D341Med (cell line): Measurements from ENCODE around the gene CARD18.

Experiments
- DNase-seq: peaks from one replicate; pipeline ENCODE4 v3.0.0; 2012; ENCODE audit warnings: low spot score

CARD18 gene, protein sequence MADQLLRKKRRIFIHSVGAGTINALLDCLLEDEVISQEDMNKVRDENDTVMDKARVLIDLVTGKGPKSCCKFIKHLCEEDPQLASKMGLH

GRCh38 chr11:105139669-105140068 is at the start of gene CARD18:
Gene CARD18, minus strand, starts transcription at chr11:105139769. Its CDS starts 43 bp downstream, at chr11:105139726.
- no peak for DNase-seq

DNA sequence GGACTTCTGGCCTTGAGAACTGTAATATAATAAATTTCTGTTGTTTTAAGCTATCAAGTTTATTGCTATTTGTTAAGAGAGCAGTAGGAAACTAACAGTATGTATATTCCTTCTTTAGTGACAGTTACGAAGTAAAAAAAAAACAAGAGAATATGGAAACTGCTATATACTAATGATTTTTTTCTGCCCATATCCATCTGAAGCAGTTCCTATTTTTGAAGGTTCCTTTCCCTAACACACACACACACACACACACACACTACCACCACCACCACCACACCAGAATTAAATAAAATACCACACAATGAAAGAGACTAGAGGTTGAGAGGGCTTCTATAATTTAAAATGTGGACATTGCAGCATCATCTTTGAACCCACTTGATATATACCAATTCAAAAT is 44.4 kb upstream of the CARD18 start:
- DNase-seq: no peak

DNA sequence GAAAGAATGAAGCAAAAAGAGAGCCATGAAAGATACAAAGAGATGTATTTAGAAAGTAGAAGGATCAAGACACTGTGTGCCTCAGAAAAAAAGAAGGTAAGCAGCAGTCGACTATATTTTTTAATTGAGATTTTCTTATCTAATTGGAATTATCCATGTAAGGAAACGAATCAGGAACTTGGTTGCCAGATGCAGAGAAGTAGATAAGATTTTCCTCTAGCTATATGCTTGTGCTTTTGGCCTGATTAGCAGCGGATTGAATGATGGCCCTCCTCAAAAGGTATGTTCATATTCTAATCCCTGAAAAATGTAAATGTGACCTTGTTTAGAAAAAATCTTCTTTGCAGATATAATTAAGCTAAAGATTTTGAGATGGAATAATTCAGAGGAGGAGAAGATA is 43.9 kb upstream of the CARD18 start:
- no peak for DNase-seq

GRCh38 chr11:105181521-105181920 is 42.0 kb upstream of the CARD18 start:
- no peak for DNase-seq

DNA sequence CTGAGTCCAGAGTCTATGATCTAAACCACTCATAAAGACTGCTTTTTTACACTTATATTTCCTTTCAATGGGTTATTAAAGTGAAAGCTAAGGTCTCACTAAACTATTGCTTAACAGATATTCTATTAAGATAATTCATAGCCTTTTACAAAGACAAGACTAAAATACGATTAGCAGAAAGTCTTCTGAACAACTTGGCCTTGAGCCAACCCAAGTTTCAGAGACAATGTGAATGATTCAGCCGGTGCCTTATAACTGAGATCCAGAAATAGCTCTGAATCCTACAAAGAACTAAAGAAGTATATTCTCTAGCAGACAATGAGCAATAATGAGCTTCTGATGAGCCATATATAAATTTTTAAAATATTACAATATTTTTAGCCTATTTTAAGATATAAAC is 41.5 kb upstream of the CARD18 start:
- DNase-seq: no peak

DNA sequence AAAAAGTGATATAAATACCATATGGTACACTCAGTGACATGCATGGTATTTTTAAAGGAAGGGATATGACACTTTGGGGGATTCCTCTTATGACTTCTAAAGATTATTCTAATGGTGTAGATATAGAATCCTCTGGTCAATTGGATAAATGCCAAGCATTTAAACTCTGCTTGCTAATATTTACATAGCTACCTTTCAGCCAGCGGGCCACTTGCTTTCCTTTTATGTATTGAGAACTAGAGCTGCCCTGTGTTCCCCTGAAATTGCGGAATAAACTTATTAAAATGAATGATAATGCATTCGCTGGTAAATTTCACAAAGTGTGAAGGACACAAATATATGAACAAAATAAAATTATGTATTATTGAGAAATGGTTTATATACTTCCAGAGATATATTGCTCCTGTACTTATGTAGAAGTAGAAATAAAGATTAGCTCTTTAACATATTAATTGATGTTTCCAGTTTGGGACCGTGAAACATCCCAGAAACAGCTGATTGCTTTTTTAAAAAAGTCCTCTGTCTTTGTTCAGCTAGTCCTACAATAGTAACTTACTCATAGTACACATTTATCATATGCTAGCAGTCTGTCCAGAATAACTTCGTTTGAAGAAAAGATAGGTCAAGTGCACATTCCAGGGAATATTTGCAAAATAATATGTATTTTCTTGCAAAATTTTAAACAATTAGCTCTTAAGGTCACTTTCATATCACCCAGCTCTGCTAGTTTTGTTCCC is 40.1 kb upstream of the CARD18 start:
- DNase-seq: no peak

DNA sequence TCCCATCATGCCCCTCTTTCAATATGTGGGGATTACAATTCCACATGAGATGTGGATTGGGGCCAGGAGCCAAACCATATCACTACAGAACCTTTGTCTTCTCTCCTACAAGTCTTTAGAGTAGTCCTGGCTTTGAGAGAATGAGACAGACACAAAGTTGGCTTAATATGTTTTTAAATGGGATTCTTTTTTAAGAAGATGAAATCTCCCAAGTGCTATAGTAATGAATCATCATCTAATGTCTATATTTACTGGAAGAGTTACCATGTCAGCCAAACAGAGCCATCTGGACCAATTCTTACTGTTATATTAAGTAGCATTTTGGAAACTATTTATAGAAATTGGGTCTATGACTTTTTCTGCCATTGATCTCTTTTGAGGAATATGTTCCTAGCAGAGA is 38.1 kb upstream of the CARD18 start:
- no peak for DNase-seq

- no peak for DNase-seq
Observed at GRCh38 chr11:105168457-105168856, 28.9 kb upstream of the CARD18 start.

GRCh38 chr11:105167244-105167643 is 27.7 kb upstream of the CARD18 start:
- no peak for DNase-seq

- no peak for DNase-seq
Observed at GRCh38 chr11:105164208-105164607, 24.6 kb upstream of the CARD18 start.

DNA sequence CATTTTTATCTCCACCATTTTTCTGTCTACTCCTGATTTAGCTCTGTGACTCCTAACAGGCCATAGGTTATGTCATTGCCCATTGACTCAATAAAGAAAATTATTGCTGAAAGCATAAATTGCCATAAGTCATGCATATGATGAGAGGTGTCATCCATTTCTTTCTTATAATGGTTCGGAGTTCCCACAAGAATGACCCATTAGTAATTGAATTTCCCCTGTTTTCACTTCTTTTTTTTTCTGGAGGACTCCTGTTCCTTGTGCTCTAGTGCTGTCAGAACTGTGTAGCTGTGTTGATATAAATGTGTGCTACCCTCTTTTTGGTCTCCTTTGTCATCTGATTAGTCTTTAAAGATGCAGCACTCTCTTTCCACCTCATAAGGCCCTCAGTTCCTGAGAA is 22.9 kb upstream of the CARD18 start:
- no peak for DNase-seq

DNA sequence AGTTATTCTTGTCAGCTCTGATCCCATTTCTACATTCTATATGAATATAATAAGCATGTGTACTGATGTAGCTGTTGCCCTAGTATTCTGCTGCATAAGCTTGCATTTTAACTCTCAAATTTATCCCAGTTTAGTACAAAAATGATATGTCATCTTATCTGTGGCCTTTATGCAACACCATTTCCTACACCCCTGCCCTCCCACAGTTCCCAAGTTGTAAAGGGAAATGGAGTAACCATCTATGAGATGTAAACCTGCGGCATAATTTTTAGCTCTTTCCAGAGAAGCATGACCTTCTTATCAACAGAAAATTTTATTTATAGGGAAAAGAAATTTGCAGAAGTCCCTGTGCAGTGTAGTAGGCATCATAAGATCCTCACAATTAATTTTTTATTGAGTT is 18.9 kb upstream of the CARD18 start:
- no peak for DNase-seq

- no peak for DNase-seq
Observed at GRCh38 chr11:105156720-105157119, 17.2 kb upstream of the CARD18 start.

DNA sequence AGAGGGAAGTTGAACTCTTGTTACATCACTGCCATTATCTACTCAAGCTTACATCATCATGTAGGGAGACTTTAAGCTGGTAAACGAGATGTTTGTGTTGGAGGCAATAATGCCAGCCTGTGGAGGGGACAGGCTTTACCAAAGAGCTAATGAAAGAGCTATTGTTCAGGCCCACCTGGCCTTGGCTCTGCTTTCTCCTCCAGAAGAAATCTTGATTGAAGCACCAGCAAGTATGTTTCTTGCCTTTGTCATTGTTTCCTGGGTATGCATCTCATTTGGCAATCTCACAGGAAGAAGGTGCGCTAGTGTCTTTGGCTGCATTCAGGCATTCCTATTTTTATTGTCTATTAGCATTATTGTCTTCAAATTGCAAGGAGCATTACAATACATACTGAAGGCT is 16.7 kb upstream of the CARD18 start:
- DNase-seq: no peak

- no peak for DNase-seq
Observed at GRCh38 chr11:105155679-105156078, 16.1 kb upstream of the CARD18 start.

DNA sequence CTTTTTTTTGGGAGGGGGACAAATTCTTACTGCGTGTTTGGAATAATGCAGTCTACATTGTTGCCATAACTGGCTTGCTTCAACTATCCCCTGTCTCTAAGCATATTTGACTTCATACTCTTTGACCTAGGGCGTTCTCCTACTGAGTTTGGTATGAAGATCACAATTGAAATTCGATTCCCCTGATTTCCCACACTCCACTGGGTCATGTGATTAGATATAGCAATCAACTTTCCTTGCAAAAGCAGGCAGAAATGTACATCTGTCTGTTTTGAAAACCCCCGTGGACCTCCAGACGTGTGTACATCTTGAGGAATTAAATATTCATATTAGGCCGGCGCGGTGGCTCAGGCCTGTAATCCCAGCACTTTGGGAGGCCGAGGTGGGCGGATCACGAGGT is 13.8 kb upstream of the CARD18 start:
- no peak for DNase-seq

DNA sequence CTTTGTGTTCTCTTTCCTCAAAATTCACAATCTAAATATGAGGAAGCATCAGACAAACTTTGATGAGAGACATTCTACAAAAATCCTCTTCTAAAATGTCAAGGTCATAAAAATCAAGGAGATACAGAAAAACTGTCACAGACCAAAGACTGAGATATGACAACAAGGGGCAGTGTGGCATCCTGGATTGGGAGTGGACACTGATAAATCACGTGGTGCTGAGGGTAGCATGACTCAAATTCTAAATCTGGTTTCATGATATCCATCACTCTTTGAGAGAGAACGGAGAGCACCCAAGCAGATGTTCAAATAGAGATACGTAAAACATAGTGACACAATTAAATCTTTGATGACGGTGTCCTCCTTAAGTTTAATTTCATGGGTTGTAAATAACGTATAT is 13.0 kb upstream of the CARD18 start:
- no peak for DNase-seq

GRCh38 chr11:105152021-105152512 is 12.5 kb upstream of the CARD18 start:
- DNase-seq: no peak

DNA sequence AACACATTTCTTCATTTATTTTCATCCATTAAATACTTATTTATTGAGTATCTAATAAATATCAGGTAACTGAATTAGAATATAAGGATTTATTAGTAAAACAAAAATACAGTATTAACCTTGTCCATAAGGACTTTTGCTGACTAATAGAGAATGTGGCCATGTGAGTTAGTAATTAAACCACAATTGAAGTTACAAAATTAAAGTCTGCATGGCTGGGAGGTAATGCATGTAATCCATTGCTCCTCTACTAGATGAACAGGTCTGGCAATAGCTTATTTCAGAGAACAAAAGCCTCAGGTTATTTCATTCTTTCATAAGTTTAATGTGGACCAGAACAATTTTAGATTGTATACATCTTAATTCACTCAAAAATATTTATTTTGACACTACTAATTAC is 9.9 kb upstream of the CARD18 start:
- DNase-seq: no peak

- no peak for DNase-seq
Observed at GRCh38 chr11:105148241-105148640, 8.7 kb upstream of the CARD18 start.

DNA sequence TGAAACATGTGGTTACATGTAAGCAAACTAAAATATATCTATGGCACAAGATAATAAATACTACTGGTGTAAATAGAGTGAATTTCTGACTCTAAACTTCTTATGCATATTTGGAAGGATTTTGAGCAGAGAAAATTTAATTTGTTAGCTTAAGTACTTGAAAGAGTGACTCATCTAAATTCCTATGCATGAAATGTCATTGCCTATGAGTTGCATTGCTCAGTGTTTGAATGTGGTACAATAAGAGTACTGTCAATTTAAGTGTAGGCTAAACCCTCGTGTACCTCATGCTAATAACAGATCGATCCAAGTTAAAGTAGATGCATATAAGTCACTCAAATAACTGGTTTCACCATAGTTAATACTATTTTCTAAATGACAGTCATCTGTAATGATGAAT is 5.3 kb upstream of the CARD18 start:
- DNase-seq: no peak

- no peak for DNase-seq
Observed at GRCh38 chr11:105142167-105142566, 2.6 kb upstream of the CARD18 start.

- no peak for DNase-seq
Observed at GRCh38 chr11:105137286-105137685, 2.3 kb downstream of the CARD18 start.

DNA sequence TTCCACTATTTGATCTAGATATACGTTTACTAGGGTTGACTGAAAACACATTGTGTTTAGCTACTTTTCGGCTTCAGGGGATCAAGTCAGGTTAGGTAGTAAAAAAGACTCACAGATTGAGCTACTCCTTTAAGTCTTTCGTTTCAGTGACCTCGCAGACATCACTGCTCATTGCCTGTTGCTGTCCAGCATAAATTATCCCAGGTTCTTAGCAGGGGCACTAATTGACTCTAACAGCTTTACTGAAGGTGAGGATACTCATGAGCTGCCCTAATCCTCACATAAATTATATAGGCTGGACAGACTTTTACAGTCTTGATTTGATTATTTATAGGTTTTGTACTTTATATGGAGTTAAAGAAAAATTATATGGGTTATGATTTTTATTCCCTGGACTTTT is 3.7 kb downstream of the CARD18 start:
- DNase-seq: no peak
